SW480 (cell line): ENCODE measurements around the gene RAB44.
"Not testable (repeated sequence)": the region's sequence is repeated elsewhere in the genome, so short reads cannot be mapped to it uniquely, and the experiment has no call there.

Source experiments
- DNase-seq: peaks from one replicate; pipeline ENCODE4 v3.0.0-alpha.2; 2016; ENCODE audit warnings: low spot score

RAB44 gene

DNA sequence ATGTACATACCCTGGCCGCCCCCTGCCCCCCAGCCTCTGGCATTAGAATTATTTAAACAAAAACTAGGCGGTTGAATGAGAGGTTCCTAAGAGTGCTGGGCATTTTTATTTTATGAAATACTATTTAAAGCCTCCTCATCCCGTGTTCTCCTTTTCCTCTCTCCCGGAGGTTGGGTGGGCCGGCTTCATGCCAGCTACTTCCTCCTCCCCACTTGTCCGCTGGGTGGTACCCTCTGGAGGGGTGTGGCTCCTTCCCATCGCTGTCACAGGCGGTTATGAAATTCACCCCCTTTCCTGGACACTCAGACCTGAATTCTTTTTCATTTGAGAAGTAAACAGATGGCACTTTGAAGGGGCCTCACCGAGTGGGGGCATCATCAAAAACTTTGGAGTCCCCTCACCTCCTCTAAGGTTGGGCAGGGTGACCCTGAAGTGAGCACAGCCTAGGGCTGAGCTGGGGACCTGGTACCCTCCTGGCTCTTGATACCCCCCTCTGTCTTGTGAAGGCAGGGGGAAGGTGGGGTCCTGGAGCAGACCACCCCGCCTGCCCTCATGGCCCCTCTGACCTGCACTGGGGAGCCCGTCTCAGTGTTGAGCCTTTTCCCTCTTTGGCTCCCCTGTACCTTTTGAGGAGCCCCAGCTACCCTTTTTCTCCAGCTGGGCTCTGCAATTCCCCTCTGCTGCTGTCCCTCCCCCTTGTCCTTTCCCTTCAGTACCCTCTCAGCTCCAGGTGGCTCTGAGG is 11.5 kb upstream of the RAB44 start:
- DNase-seq: no peak

DNA sequence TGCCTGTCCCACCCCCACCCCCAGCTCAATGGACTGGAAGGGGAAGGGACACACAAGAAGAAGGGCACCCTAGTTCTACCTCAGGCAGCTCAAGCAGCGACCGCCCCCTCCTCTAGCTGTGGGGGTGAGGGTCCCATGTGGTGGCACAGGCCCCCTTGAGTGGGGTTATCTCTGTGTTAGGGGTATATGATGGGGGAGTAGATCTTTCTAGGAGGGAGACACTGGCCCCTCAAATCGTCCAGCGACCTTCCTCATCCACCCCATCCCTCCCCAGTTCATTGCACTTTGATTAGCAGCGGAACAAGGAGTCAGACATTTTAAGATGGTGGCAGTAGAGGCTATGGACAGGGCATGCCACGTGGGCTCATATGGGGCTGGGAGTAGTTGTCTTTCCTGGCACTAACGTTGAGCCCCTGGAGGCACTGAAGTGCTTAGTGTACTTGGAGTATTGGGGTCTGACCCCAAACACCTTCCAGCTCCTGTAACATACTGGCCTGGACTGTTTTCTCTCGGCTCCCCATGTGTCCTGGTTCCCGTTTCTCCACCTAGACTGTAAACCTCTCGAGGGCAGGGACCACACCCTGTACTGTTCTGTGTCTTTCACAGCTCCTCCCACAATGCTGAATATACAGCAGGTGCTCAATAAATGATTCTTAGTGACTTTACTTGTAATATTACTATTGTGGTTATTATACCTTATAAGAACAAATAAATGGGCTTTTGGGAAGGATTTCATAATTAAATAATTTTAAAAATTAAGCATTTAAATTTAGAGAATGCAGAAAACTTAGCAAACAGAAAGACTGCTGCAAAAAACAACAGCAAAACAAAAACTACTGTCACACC is 10.7 kb upstream of the RAB44 start:
- no peak for DNase-seq

DNA sequence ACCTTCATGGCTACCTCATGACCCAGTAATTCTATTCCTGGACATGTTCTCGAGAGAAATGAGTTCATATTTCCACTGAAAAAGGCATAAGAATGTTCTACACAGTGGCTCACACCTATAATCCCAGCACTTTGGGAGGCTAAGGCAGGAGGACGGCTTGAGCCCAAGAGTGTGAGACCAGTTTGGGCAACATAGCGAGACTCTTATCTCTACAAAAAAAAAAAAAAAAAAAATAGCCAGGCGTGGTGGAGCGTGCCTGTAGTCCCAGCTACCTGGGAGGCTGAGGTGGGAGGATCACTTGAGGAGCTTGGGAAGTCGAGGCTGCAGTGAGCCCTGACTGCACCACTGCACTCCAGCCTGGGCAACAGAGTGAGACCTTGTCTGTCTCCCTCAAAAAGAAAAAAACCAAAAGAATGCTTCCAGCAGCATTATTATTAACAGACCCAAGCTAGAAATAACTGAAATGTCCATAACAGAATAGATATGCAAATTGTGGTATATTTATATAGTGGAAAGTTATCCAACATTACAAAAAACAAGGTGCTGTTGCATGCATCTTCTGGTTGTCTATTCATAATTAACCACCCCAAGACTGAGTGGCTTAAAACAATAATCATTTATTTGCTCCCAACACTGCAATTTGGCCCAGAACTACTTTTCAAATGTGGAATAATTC is 9.4 kb upstream of the RAB44 start:
- DNase-seq: no peak

DNA sequence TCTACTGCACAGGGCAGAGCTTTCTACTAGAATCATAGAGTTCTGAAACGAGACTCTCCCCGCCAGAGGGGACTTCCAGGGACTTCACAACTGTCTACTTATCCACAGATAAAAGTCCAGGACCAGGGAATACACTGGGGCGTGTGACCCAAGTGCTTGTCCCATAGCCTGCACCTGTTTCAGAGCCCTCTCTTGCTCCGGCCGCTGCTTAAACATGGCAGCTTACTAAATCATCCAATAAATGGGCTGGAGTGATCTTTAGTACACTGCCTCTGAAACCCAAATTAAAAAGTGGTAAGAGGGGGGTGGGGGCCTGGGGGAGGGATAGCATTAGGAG is 8.9 kb upstream of the RAB44 start:
- DNase-seq: no peak

DNA sequence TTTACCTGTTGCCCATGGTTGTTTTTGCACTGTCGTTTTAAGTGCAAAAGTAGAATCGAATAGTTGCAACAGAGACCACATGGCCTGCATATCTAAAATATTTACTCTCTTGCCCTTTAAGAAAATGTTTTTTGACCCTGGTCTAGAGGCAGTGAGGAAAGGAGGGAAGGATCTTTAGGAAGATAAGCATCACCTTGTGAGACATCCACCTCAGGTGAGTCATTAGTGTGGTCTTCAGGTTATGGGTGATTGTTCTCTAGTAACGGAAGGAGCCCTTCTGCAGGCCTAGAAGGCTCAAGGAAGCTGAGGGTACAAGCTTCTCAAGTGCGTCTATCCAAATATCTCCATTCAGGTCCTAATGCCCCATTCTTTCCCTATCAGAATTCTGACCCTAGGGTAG is 6.6 kb upstream of the RAB44 start:
- no peak for DNase-seq

DNA sequence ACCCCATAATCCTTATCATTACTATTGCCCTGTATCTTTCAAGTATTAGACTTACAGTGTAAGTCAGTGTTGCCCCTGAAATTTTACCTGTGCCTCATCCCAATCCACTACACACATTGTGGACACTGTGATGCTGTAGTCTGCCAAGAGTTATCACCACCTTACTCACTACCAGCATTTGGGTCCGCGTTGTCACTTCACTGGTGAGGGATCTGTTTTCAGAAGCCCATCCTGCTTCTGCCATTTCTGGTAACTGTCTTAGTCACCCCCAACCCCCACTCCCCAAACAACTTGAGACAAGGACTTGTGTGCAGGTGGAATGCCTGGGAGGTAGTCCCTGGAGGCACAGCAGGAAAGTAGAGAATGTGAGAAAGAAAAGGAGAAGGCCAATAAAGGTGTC is 6.0 kb upstream of the RAB44 start:
- no peak for DNase-seq

DNA sequence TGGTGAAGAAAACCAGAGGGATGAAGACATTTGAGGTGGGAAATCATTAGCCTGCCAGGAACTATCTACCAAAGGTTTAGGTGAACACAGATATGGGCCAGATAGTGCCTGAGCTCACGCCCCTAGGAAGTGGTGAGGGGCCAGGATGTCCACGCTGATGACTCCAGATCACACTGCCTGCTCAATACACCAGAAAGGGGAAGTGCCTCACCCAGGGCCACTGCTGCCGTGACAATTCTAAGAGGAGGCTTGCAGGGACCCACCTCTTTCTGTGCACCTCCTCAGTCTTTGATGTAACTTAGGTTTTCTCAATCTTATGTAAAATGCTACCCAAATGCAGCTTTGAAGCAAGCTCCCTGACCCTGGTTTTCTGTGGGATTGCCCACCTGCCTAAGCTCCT is 5.4 kb upstream of the RAB44 start:
- DNase-seq: no peak

DNA sequence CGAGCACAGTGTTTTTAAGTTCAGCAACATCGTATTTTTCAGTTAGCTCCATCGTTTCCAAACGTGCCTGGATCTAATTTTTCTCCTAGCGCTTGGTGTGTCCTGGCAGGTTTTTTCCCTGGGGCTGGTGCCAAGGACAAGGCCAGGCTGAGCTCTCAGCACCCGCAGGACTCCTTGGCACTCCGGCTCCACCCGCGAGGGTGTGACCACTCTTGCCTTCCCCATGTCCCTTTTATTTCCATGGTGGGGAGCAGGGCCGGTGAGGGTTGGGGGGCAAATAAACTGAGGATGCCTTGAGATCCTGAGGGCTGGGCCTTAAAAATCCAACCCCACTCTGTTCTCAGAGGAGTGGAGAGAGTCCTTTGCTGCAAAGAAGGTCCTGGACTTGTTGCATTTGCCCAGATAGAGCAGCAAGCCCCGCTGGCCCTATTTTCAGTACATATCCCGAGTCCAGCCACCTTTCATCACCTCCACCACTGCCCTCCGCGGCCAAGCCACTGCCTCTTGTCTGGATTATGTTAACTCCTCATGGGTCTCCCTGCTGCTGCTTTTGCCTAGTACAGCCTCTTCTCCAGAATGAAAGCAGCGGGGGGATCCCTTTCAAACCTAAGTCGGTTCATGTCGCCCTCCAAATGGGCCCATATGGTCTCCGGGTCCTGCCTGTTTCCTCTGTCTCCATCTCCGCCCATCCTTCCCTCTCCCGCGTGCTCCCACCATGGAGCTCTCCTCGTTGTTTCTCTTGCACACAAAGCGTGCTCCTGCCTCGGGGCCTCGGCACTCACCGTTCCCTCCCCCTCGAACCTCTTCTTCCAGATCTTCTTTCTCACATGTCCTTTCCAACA is 4.5 kb upstream of the RAB44 start:
- DNase-seq: no peak

DNA sequence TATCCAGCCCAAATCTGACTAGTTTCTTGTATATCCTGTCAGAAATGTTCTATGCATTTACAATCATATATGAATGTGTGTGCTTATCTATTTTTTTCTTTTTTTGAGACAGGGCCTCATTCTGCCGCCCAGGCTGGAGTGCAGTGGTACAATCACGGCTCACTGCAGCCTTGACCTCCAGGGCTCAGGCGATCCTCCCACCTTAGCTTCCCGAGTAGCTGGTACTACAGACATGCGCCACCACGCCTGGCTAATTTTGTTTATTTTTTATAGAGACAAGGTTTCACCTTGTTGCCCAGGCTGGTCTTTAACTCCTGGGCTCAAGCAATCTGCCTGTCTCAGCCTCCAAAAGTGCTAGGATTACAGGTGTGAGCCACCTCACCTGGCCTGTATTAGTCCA is 3.0 kb upstream of the RAB44 start:
- no peak for DNase-seq

DNA sequence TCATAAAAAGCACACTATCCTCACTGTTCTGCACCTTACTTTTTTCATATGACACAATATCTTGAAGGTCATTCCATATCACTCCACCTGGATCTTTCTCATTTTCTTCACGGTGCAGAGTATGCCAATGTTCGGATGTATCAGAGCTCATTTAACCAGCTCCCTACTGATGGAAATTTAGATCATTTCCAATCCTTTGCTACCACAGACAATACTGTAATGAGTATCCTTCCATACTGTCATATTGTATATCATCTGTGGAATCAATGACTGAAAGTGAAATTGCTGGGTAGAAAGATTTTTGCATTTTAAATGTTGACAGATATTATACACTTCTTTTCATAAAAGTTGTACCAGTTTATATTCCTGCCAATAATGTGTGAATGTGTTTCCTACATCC is 2.2 kb upstream of the RAB44 start:
- no peak for DNase-seq

DNA sequence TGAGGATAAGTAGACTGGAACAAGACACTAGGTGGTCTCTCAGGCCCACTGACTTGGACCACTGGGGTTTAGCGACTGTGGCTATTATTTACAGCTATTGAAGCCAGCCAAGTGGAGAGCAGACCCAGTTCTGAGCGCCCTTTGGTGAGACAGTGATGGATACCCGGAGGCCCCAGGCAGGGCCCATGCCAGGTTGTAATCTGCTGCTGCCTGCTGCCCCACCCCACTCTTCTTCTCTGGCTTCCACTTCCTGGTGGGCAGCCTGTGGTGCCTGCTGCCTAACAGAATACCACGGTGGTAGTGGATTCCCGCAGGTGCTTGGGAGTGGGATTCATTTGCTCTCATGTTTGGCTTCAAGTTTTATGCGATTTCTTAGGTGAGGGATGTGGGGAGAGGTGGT is 570 bp downstream of the RAB44 start:
- DNase-seq: no peak

DNA sequence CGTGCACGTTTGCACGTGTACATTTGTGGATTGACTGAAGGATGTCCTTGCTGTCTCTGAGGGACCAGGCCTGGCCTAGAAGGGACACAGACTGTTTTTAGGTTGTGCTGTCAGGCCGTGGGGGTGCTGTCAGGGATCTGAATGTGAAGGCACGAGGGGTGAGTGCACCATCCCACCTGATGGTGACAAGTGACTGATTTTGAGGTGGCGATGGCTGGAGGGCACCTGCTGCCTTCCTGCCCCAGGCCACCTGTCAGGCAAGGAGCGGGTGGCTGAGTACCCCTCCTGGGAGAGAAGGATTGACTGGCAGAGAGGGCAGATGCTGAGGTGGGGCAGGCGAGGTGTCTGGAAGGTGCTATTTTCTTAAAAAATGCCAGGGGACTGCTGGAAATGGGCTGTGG is 1.2 kb downstream of the RAB44 start:
- no peak for DNase-seq

DNA sequence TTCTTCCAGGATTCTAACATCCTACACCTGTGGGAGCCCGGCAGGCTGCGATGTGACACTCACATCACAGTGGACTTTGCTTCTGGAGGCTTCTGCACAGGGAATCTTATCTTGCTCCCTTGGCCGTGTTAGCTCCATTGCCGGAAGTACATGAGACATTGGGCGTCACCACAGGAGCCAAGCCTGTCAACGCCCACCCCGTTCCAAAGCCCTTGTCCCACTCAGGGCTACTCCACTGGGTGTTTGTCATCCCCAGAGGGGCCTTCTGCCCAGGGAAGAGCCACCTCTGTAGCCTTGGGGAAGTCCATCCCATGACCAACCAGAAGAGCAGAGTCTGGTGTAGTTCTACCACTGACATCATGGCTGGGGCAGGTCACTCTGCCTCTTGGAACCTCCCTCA is 1.7 kb downstream of the RAB44 start:
- DNase-seq: no peak

DNA sequence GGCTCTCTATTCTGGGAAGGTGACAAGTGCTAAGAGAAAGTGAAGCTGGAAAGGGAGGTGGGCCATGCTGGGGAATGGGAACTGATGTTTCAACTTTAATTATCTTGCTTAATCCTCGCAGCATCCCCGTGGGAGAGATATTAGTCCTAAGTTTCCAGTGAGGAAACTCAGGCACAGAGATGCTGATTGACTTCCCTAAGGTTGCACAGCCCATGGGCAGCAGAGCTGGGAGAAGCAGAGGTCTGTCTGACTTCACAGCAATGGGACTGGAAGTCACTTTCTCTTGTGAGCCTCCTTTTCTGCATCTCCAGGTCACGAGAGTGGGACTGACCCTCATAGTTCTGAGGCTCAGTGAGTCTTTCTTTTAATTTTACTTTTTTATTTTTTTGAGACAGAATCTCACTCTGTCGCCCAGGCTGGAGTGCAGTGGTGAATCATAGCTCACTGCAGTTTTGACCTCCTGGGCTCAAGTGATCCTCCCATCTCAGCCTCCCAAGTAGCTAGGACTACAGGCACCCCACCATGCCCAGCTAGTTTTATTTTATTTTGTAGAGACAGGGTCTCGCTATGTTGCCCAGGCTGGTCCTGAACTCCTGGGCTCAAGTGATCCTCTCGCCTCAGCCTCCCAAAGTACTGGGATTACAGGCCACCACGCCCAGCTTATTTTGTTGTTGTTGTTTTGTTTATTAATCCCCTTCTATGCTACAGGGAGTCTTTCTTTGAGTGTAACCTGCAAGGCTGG is 2.6 kb downstream of the RAB44 start:
- no peak for DNase-seq

DNA sequence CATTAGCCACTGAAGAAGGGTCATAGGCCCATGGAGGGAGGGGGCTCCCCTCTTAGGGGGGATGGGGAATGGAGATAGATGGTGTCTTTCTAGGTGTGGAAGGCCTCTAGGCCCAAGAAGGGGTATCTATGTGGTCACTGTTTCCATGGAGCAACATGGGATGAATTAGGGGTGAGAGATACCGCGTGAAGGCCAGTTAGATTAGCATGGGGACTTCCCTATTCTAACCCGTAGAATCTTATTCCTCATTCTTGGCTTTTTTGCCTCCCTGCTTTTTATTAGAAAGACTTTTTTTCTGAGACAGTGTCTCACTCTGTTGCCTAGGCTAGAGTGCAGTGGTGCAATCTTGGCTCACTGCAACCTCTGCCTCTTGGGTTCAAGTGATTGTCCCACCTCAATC is 3.2 kb downstream of the RAB44 start:
- no peak for DNase-seq

DNA sequence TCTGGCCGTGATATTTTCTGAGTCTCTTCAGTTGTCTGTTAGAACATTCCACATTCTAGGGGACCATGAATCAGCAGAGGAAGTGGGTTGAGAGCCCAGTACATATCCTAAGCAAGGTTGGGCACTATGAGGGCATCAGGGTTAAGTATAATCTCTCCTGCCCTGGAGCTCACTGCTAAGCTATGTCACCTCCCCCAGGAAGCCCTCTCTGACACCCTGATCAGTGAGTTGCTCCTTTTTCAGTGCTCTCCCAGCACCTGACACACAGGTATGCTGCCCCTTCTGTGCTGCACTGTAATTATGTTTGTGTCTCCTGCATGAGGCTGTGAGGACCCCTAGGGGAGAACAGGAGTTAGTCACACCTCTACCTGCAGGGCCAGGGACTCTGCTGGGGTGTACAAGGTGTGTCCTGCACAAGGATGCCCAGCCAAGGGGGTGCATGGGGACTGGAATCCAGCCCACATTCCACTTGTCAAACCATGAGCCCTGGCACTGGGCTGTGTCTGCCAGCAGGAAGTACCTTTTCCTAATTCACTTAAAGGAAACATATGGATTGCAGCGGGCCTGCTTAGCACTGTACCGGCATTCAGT is 3.9 kb downstream of the RAB44 start:
- DNase-seq: peak; percentile 44

DNA sequence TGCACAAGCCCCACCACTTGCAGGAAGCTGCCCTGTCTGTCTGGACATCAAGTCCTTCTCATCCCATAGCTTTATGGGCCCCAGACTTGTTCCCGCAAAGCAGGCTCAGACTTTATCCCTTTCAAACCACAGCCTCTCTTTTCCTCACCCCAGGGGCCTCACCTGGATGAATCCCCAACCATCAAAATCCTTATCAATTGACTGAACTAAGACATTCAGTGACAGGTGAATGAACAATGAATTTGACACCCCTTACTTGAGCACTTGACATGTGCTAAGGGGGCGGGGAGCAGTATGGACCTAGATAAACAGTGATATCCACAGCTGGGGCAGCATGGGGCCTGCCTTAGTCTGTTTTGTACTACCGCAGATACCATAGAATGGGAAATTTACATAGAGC is 5.0 kb downstream of the RAB44 start:
- DNase-seq: no peak

DNA sequence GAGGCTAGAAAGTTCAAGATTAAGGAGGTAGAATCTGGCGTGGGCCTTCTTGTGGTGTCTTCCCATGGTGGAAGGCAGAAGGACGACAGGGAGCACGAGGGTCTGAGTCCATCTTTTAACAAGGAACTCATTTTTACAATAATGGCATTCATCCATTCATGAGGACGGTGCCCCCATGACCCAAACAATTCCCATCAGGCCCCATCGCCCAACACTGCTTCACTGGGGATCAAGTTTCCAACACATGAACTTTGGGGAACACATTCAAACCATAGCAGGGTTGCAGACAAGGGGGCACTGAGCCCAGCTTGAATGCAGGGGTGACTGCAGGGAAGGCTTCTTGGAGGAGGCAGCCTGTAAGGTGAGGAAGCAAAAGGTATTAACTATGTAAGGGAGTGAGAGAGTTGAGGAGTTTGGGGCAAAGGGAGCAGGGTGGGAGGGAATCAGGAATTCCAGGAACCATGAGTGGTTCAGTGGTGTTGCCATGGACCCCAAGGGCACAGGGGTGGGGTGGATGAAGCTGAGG is 5.5 kb downstream of the RAB44 start:
- DNase-seq: no peak

DNA sequence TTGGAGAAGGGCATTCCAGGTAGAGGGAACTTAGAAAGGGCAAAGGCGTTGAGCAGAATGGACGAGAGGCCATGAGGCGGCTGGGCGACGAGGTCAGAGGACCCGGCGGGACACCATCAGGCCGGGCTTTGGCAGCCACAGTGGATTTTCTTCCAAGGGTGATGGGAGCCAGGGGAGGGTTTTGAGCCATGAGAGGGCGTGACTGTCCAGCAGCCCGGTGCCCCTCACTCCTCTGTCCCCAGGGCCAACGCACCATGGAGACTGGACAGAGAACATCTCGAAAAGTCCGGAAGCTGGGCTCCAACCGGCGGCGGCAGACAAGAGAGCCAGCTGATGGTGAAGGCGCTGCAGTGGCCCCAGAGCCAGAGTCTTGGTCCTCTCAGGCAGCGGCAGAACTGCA is 6.4 kb downstream of the RAB44 start:
- DNase-seq: no peak

DNA sequence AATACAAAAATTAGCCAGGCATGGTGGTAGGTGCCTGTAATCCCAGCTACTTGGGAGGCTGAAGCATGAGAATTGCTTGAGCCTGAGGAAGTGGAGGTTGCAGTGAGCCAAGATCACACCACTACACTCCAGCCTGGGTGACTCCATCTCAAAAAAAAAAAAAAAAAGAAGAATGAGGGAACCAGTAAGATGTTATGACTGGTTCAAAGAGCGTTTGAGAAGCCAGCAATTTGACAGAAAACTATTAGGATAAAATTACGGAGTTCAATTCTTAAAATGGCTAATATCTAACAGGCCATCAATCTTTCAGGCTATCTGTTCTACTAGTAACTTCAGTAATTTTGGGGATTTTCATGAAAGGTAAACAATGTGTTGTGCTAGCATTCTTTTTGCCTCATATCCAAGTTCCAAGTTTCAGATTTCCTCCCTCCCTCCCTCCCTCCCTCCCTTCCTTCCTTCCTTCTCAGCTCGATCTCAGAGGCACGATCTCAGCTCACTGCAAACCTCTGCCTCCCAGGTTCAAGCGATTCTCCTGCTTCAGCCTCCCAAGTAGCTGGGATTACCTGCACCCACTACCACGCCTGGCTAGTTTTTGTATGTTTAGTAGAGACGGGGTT is 7.4 kb downstream of the RAB44 start:
- not testable (repeated sequence) for DNase-seq

DNA sequence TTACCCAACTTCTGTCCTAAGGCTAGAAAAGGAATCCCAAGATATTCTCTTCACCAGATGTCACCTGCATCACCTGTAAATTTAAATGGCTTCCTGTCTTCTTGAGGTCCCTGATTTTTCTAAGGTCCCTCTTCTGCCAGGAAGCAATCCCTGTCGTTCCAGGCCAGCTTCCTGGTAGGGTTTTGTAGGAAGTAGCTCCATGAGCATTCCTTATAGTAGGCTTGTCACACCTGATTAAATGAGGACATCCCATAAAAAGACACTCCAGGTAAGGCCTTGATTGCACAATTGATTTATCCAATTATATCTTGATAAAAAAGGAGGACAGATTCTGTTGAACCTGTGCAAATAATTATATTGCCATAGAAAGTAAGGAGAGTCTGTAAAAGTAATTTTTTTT is 8.7 kb downstream of the RAB44 start:
- DNase-seq: no peak
